HG03139 (cell line): ENCODE results near the gene SPNS2.
"Not testable (repeated sequence)": the region's sequence is repeated elsewhere in the genome, so short reads cannot be mapped to it uniquely, and the experiment has no call there.

ENCODE experiments used
- ATAC-seq: cut with Tn5 transposase; IDR thresholded peaks from one replicate; pipeline ENCODE4 v1.9.1; 2021; ENCODE audit not compliant: unreplicated experiment

SPNS2 gene

DNA sequence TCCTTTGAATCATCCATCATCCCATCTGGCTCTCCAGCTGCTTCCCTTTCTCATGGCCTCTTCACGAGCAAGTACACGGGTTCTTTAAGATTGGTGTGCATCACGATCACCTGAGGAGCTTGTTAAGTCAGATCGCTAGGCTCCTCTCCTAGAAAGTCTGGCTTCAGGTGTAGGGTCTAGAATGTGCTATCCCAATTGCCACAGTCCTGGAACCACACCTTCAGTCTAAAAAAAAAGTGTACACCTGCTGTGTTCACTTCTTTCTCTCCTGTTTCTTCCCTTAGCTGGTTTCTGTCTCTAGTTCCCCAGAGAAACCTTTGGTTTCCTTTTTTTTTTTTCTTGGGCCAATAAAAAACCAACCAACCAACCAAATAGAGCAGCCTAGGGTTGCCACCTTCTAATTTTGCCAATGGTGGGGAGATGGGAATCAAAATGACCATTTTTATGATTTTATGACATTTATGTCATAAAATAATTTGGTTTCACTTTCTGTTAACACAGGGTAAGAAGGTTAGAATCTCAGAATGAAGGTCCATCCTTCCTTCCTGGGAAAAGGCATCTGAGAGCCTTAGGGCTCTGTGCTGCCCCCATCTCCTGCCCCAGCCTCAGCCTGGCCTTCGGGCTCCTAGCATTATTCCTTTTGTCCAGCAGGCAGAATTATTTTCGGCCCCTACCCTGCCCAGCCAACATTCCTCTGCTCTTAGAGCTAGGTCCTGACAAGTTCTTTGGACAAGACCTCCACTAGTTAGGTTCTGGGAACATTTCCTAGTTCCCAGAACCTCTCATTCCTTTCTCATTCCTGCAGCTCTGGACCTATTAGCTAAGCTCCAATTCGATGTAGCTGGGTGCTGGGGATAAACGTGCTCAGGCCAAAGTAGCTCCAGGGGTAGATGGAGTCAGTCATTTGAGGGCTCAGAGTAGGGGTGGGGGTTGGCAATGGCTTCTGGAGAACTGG lies 63.6 kb downstream of the SPNS2 start:
- no peak for ATAC-seq

DNA sequence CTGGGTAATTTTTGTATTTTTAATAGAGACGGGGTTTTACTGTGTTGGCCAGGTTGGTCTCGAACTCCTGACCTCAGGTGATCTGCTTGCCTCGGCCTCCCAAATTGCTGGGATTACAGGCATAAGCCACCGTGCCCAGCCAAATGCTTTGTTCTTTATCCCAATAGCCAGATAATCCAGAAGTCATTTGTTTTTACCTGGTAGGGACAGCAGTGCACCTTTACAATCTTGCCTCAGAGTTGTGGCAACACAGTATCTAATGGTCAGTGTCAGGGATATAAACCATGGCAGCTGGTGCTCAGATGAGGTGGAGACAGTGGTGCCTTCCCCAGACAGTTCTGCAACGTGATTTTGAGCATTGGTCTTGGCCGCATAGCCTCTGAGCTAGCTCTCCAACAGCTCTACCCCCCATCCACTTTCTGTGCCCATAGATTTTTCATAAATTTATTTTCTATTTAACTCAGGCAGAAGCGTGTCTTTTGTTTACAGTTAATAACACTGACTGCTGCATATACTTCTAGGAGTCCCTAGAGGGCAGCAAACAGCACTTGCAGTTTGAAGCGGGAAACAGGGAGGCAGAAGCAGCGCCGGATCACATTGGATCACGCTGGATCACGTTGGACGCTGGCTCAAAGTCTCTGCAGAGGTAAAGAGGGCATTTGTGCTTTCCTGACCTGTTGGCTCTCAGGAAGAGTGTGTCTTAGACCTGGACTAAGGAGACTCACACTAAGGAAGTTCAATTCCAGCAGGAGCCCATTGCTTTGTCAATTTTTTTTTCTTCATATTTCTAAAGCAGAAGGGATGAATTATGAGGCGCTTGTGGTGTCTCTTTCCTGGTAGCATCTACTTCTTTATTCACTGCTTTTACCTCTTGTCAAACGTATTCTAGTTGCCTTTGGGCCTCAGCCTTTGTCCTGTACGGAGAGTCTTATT lies 66.8 kb downstream of the SPNS2 start:
- ATAC-seq: no peak

DNA sequence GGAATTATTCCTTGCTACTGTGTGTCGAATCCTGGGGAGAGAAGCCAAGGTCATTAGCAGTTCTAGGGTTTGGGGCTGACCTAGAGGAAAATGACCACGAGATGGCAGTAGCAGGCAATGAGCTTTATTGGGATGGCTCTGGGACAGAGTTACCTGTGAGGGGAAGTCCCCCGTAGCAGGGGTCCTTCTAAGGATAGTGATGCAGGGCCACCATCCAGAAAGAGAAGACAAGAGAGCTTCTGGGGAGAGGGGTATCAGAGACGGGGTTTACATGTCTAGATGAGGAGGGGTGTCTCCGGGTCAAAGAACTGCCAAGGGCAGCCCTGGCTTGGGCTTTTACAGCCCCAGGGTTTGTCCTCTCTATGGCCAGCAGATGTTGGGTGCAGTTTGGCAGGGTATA lies 68.1 kb downstream of the SPNS2 start:
- ATAC-seq: no peak

DNA sequence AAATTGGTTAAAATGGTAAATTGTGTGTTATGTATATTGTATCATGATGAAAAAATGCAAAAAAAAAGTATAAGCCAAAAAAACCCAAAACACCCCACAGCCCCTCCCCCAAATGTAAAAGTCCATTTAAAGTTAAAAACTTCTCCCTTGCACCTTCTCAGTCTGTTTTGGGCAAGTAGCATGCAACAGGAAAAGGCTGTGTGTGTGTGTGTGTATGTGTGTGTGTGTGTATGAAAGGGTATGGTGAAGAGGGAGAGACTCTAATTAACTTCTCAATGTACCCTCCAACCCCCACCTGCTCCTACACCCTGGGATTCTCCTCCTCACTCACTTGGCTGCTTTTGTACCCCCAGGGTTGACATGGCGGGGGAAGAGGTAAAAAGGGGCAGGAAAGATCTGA lies 70.9 kb downstream of the SPNS2 start:
- ATAC-seq: no peak

DNA sequence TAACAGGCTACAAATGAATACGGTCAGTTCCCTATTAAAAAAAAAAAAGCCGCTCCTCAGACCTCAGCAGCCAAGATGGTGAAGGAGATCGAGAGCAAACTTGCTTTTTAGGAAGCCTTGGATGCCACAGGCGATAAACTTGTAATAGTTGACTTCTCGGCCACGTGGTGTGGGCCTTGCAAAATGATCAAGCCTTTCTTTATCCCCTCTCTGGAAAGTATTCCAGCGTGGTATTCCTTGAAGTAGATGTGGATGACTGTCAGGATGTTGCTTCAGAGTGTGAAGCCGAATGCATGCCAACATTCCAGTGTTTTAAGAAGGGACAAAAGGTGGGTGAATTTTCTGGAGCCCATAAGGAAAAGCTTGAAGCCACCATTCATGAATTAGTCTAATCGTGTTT lies 73.5 kb downstream of the SPNS2 start:
- ATAC-seq: no peak

DNA sequence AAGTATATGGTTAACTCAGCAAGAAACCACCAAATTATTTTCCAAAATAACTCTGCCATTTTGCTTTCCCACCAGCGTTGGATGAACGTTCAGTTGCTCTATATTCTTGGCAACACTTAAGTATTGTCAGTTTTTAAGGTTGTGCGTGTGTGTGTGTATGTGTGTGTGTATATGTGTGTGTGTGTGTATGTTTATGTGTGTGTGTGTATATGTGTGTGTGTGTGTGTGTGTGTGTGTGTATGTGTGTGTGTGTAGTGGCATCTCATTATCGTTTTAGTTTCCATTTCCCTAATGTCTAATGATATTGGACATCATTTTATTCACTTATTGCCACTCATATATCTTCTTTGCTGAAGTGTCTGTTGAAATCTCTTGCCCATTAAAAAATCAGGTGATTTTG lies 74.4 kb downstream of the SPNS2 start:
- ATAC-seq: no peak

DNA sequence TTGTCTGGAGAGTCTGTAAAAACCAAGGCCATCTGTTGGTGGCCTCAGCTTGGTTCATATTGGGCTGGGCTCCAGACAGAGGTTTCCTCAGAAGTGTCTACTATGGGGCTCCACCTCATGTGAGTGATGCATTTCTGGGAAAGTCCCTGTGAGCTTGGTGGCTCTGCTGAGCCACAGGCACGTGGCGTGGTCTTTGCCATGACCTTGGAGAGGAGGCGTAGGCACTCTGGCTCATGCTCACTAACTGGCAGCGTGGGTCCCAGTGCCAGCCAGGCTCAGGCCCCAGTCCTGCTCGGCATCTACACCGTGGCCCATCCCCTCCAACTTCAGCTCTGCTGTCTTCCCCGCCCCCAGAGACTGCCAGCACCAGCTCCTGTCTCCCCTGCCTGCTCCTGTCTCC lies 75.0 kb downstream of the SPNS2 start:
- ATAC-seq: no peak

DNA sequence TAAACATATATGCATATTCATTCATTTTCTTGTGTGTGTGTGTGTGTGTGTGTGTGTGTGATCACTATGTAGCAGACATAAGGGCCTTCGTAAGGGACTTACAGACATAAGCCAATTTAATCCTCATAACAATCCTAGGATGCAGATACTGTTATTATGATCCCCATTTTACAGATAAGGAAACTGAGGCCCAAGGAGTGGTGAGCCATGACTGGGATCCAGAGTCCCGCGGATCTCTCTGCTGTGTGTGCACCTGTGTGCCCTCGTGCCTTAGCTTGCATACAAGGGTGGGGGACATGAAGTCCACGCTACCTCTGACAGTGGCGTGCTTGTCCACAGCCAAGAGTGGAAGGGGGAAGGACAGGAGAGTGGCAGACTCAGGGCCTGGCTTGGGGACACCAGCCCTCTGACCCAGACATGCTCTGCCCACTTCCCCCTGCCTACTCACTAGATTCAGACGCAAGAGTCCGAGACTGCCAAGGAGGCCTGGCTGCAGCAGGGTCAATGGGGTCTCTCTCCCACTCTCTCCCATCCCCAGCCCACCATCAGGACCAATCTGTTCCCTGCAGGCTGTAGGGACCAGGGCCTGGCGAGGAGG lies 75.9 kb downstream of the SPNS2 start:
- ATAC-seq: no peak

DNA sequence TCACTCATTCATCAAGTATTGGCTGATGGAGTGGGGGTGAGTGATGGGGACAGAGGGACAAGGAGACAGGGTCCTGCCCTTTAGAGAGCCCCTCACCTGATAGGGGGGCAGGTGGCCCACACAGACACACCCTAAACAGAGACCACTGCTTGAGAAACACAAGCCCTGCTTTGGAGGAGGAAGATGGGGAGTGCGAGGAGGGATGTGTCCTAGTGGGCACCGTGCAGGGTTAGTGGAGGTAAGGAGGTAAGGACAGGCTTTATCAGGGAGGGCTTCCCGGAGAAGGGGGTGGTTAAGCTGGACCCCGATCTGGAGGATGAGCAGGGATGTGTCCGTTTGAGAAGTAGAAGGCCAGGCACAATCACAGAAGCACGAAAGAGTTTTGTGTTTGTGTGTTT lies 77.5 kb downstream of the SPNS2 start:
- ATAC-seq: no peak

DNA sequence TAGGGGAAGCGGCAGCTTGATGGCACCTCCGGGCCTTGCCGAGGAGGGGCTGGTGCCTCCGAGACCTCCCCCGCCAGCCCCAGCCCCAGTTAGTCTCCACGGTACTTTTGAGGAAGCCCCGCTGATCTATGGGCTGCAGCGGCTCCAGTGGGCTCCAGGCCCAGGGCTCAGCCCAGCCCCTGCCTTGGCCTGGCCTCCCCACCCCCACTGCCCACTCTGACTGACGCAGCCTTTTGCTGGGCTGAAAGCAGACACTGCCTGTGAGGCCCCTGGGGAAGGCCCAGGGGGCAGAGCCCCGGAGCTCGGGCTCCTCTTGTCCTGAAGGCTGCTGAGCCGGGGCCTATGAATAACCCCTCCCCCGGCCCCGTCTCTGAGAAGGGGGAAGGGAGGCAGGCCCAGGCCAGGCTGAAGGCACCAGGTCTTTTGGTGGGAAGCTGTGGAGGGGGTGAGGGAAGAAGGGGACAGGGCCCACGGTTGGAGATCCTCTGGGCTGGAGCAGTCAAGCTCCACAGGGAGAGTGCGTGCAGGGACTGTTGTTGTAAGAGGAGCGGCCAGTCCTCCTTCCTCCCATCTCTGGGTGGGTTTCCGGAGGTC lies 78.1 kb downstream of the SPNS2 start:
- no peak for ATAC-seq

DNA sequence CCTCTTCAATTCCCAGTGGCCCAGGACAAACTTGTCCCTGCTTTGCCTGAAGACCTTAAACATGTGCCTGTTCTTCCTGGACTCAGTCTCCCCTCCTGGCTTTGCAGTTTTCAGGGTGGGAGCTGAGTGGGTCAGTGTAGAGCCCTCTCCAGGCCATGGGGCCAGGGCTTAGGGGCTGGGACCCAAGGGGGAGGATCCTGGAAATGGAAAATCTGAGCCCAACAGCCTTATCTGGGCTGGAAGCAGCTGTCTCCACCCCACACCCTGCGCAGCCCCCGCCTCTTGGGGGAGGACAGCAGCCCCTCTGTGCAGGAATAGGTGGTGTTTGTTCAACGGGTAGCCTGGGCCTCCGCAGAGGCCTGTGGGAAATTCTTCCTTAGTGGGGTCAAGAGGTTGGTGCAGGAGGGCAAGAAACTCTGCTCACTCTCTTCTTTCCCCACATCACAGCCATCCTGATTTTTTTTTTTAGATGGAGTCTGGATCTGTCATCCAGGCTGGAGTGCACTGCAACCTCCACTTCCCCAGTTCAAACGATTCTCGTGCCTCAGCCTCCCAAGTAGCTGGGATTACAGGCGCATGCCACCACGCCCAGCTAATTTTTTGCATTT lies 78.8 kb downstream of the SPNS2 start:
- ATAC-seq: no peak

DNA sequence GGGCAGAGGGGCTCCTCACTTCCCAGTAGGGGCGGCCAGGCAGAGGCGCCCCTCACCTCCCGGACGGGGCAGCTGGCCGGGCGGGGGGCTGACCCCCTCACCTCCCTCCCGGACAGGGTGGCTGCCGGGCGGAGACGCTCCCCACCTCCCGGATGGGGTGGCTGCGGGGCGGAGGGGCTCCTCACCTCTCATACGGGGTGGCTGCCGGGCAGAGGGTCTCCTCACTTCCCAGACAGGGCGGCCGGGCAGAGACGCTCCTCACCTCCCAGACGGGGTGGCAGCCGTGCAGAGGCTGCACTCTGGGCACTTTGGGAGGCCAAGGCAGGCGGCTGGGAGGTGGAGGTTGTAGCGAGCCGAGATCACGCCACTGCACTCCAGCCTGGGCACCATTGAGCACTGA lies 79.7 kb downstream of the SPNS2 start:
- ATAC-seq: not testable (repeated sequence)

DNA sequence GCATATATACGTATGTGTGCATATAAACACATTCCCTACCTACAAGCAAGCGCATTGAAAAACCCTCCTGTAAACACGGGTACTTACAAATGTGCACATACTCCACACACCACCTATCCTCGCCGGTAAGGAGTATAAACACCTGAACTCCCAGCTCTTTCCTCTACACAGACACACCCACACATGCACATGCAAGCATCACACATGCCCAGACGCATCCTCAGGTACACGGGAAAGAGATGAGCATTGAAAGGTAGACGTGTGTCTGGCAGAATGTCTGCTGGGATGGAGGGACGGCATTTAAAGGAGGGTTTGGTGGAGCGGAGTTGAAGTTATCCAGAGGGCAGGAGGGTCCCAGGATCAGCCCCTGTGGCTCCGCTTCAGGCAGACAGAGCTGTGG lies 81.0 kb downstream of the SPNS2 start:
- ATAC-seq: no peak

DNA sequence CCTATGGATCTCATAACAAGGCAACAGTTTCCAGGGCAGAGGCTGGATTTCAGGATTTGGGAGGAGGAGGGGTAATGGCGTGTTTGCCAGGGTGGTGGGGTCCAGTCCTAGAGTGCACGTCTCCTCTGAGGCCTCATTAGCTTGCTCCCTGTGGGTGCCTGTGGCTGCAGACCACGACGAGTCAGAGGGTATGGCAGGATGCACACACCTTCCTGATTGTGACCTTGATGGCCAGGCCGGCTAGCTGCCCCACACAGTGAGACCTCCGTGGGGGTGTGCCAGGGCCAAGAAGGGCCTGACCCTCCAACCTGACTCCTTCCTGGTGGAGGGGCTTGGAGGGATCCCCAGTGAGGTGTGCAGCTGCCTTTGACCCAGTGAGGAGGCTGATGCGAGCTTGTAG lies 81.6 kb downstream of the SPNS2 start:
- ATAC-seq: no peak

DNA sequence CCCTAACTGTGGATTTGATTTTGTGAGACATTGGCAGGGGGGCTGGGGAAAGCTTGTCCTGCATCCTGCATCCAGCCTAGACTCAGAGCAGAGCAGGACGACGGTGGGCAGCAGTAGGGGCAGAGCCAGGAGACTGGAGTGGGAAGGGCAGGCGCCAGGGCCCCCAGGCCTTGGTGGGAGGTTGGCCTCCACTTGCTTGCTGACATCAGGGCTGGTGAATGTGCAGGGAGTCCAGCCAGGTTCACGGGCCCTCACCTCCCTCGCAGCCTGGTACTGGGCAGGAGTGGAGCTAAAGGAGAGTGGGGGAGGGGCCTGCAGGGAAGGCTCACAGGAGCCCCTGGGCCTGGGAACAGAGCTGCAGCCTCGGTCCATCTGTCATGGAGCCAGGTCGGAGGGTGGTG lies 83.4 kb downstream of the SPNS2 start:
- no peak for ATAC-seq

DNA sequence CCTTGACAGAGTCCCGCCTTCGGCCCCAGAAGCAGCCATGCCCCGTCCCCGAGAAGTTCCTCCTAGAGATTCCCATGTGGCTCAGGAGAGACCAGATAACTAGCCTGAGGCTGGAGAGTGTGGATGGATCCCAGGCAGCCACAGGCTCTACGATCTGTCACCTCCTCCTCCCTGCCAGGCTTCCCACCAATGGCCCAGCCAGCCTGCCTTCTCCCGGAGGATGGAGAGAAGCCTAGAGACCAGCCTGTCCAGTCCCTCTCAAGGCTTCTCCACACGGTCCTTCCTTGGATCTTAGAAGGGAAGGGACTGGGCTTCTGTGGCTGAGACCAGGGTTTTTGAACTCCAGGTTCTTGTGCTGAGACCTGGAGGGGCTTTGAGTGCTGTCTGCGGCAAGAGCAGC lies 84.0 kb downstream of the SPNS2 start:
- no peak for ATAC-seq

DNA sequence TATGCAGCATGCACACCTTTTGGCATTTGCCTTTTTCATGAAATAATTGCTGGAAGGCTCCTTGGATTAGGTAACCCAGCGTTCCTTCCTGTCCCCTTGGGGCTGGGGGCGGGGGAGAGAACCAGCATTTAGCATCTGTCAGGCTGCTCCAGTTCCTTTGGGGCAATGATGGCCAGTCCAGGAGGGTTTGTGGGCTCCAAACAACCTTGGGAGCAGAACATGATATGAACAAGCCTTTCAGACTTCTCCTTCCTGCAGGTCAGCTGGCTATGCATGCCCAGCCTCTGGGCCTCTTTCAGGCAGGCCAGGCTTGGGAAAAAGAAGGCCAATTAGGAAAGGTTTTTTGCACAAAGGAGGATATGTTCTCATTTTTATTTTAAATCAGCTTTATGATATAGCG lies 84.5 kb downstream of the SPNS2 start:
- ATAC-seq: no peak

DNA sequence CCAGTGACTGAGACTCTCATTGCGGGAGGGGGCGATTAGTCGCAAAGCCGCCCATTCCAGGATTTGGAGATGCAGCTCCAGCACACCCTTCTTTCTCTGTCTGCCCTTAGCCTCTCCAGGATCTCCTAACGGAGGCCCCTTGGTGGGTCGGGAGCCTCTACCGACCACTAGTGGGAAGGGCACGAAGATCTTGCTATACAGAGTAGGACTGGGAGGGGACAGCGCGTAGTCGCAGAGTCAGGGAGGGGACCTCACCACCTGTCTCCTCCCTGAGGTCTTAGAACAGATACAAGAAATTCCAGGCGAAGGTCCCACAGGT lies 85.1 kb downstream of the SPNS2 start:
- ATAC-seq: no peak

DNA sequence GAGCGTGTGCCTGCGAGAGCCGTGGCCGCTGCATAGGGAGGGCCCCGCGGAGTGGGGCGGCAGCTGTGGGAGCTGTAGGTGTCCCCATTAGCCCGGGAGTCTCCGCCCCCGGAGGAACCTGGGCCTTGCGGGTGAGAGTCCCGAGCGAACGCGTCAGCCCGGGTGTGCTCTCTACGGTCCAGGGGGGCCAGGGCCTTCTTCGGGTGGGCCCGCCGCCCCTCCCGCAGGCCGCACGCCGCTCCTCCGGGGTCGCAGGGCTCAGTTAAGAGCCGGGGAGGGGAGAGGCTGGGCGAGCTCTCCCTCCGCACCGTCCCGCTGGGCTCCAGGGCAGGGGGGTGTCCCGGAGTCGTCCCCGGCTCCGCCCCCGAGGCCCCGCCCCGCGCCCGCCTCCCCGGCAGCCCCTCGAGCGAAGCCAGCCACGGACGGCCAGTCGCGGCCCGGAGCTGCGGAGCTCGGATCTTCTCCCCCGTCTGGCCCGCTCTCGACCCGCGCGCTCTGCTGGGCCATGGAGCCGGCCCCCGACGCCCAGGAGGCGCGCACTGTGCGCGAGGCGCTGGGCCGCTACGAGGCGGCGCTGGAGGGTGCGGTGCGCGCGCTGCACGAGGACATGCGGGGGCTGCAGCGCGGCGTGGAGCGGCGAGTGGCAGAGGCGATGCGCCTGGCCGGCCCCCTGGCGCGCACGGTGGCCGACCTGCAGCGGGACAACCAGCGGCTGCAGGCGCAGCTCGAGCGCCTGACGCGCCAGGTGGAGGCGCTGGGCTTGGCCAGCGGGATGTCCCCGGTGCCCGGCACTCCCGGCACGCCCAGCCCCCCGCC lies 85.6 kb downstream of the SPNS2 start, which contains the start of gene SMTNL2:
Gene SMTNL2 (plus strand): TSS at position 429 of the 816 bp plus-strand sequence. CDS start 77 bp downstream, at position 506.
- no peak for ATAC-seq
